ENCODE results near the gene S100A7A.

- TF ChIP-seq CTCF (IDR thresholded peaks at IDR 0.05), result no peak
- no peak for TF ChIP-seq POLR2A (IDR thresholded peaks at IDR 0.05)
These were observed 23.0 kb downstream of the S100A7A start for GRCh38 chr1:153439273-153439672.

Measured in body of pancreas (tissue), 4 donors.